Lower lobe of right lung (tissue), 2 donors: ENCODE measurements around the gene LAPTM5. TPM values are rescaled to one million over a fixed set of nuclear protein-coding genes. Genes with fewer than 3 reads are reported as not detected.

Experiments
- ATAC-seq, 2 donors: fragments of 200-7000 bp; cut with Tn5 transposase; one replicate each; pipeline ENCODE4 v1.9.1; 2020 to 2022; ENCODE audit warnings: mild to moderate bottlenecking in 2 of 2, moderate library complexity in 2 of 2
- DNase-seq: peaks from one replicate; pipeline ENCODE4 v3.0.0-alpha.2; 2020
- H3K27ac ChIP-seq: fragments of 200-600 bp; one replicate; pipeline ENCODE4 v1.8.0; 2022
- H3K27me3 ChIP-seq: fragments of 200-600 bp; one replicate; pipeline ENCODE4 v1.8.0; 2022; ENCODE audit warnings: low read depth
- H3K36me3 ChIP-seq: fragments of 200-600 bp; one replicate; pipeline ENCODE4 v1.8.0; 2022; ENCODE audit warnings: mild to moderate bottlenecking
- H3K4me1 ChIP-seq: fragments of 200-600 bp; one replicate; pipeline ENCODE4 v1.8.0; 2022
- H3K4me3 ChIP-seq: fragments of 200-600 bp; one replicate; pipeline ENCODE4 v1.8.0; 2022; ENCODE audit warnings: mild to moderate bottlenecking
- H3K9me3 ChIP-seq: fragments of 200-600 bp; one replicate; pipeline ENCODE4 v1.8.0; 2022
- intact Hi-C: fragments of 100-400 bp; cut with DNase I; formaldehyde crosslinking; loops from one replicate; pipeline ENCODE4 v1.11.0; 2022
- total RNA-seq: library from RNA; stranded (reverse); fragmentation: NEBNext Ultra II Directional; extraction: Animal tissue kit (Norgen Biotek cat#: 25700); gene quantifications from one replicate; pipeline ENCODE4 v1.2.1, GENCODE V29; 2021
- TF ChIP-seq, protein P1 (sequence below): fragments of 200-600 bp; IDR thresholded peaks from one replicate; pipeline ENCODE4 v1.8.0; 2022; ENCODE audit warnings: antibody characterized with exemption, mild to moderate bottlenecking
- donor health status: DM: no; HTN: yes; CAD: no; lungs with severe emphysema.

The LAPTM5 gene
- total RNA-seq, 1 donor from 2014 or later: 544 TPM

DNA sequence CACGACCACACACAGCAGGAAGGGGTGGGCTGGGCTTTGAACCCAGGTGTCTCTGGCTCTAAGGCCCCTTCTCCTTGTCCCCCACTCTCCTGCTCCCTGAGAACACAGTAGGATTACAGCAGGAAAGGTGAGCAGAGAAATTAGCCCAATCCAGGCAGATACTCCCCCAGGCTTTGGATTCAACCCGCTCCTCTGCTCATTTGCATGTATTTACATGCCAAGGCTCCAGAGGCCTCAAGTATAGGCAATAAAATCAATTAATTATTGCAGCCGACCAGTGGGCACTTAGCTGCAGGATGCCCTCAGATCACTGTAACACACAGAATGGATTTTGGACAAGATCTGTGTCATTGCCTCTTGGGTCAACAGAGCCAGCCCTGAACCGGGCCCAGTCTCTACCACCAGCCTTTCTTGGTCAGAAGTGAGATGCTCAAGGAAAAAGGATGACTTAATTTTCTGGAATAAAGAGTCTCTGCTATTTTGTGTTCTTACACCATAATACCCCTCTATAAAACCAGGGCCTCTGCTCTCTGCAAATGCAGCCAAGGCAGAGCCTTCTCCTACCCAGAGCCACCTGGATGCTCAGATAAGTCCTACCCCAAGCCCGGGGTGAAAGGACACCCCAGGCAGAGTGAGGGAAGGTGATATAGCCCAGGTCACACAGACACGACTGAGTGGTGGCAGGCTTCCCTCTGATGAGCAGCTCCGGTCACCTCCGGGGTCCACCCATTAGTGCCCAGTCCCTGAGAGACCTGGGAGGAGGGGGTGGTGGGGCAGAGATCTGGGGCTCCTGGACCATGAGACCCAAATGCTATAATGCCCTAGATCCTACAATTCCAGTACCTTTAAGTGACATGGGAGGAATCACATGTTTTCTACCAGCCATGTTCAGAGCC, 63.0 kb downstream of the LAPTM5 start:
- Histone ChIP-seq H3K9me3 (no peaks in the 10 kb centered on the region), H3K27me3 (peaks cover 15% of the 10 kb centered on the region), H3K36me3 (no peaks in the 10 kb centered on the region), H3K4me3 (no peak overlapping the region), H3K27ac (no peak overlapping the region), H3K4me1 (no peaks in the 10 kb centered on the region)
- intact Hi-C loops: no loop called here
- TF ChIP-seq, protein P1, sequence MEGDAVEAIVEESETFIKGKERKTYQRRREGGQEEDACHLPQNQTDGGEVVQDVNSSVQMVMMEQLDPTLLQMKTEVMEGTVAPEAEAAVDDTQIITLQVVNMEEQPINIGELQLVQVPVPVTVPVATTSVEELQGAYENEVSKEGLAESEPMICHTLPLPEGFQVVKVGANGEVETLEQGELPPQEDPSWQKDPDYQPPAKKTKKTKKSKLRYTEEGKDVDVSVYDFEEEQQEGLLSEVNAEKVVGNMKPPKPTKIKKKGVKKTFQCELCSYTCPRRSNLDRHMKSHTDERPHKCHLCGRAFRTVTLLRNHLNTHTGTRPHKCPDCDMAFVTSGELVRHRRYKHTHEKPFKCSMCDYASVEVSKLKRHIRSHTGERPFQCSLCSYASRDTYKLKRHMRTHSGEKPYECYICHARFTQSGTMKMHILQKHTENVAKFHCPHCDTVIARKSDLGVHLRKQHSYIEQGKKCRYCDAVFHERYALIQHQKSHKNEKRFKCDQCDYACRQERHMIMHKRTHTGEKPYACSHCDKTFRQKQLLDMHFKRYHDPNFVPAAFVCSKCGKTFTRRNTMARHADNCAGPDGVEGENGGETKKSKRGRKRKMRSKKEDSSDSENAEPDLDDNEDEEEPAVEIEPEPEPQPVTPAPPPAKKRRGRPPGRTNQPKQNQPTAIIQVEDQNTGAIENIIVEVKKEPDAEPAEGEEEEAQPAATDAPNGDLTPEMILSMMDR: no peak
- DNase-seq (no peak), ATAC-seq (no peak)

DNA sequence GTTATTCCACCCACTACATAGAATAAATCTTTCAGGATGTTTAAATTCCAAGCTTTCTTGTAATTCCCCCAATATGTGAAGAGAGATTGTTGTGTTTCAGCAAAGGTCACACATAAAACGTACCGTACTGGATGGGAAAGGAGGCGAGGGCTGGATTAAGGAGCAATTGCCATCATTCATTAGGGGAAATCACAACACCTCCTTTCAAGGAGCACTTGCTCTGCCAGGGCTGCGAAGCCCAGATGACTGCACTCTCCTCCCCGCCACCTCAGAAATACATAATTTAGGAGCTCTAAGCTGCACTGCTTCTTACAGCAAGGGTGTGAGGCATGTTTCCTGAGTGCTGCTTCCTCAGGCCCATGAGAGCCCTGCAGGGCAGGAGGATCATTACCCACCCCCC, 63.8 kb downstream of the LAPTM5 start:
- no peaks in the 10 kb centered on the region for H3K4me1 ChIP-seq
- H3K36me3 ChIP-seq: no peaks in the 10 kb centered on the region
- DNase-seq: no peak
- no peak overlapping the region for H3K27ac ChIP-seq
- H3K9me3 ChIP-seq: no peaks in the 10 kb centered on the region
- TF ChIP-seq, protein P1: no peak
- no peak overlapping the region for H3K4me3 ChIP-seq
- intact Hi-C loops: no loop called here
- no peak for ATAC-seq
- peaks cover 15% of the 10 kb centered on the region for H3K27me3 ChIP-seq

DNA sequence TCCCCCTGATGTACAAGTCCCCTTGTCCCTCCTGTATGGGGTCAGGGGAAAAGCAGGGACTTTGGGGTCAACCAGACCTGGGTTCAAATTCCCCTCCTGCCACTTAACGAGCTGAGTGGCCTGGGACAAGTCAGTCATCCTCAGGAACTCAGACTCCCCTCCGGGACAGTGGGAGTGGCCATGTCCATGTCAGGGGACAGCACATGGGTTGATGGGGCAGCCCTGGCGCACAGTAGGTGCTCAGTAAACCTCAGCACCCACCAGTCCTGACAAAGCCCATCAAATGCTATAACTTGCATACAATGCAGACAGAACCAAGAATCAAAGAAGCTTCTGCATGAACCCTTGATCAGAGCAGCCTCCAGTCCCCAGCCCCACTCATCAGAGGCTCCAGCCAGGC, 64.2 kb downstream of the LAPTM5 start:
- DNase-seq (no peak), ATAC-seq (no peak)
- Histone ChIP-seq H3K36me3 (no peaks in the 10 kb centered on the region), H3K27me3 (peaks cover 15% of the 10 kb centered on the region), H3K27ac (no peak overlapping the region), H3K9me3 (no peaks in the 10 kb centered on the region), H3K4me1 (no peaks in the 10 kb centered on the region), H3K4me3 (no peak overlapping the region)
- TF ChIP-seq, protein P1: no peak
- intact Hi-C loops: no loop called here

DNA sequence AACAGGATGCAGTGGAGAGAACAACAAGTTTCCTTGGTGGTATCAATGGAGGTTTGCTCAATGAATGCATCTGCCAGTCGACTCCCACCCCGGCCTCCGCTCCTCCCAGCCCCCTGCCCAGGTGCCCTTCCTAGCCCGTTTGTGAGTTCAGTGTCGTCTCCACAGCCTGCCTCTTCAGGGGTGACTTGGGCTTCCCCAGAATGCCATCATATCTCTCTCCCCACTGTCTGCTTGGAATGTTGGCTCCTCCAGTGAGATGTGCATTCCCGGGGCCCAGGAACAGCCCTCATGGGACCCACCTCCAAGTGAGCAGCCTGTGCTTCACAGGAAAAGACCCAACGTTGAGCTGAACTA, 64.6 kb downstream of the LAPTM5 start:
- ATAC-seq: no peak
- Histone ChIP-seq H3K9me3 (no peaks in the 10 kb centered on the region), H3K4me3 (no peak overlapping the region), H3K4me1 (no peaks in the 10 kb centered on the region), H3K36me3 (no peaks in the 10 kb centered on the region), H3K27me3 (peaks cover 15% of the 10 kb centered on the region), H3K27ac (no peak overlapping the region)
- intact Hi-C loops: no loop called here
- TF ChIP-seq, protein P1: no peak
- DNase-seq: no peak

DNA sequence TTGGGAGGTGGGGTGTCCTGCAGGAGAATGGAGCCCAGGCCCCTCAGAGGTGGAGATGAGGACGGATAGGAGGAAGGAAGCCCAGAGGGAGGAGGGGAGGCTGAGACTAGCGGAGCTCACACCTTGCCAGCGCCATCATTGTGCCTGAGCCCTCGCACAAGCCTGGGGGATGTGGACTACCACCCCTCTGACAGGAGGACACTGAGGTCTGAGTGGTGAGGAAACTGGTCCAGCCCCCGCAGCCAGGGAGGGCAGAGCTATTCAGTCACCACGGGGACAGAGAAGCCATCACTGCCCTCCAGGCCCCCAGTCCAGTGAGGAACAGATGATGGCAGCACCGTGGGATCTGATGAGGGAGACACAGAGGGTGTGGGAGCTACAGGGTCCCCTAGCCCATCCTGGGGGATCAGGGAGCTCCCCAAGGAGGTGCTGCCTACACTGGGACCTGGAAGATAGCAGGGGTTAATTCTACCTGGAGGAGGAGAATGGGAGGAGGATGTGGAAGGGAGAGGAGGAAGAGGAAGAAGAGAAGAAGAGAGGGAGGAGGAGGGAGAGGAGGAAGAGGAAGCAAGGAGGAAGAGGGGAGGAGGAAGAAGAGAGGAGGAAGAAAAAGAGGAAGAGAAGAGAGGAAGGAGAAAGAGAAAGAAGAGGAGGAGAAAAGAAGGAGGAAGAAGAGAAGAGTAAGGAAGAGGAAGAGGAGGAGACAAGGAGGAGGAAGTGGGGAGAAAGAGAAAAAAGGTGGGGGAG, 65.2 kb downstream of the LAPTM5 start:
- DNase-seq: no peak
- TF ChIP-seq, protein P1: no peak
- H3K4me1 ChIP-seq: no peaks in the 10 kb centered on the region
- no peaks in the 10 kb centered on the region for H3K9me3 ChIP-seq
- no peak for ATAC-seq
- no peak overlapping the region for H3K4me3 ChIP-seq
- no peak overlapping the region for H3K27ac ChIP-seq
- intact Hi-C loops: no loop called here
- peaks cover 18% of the 10 kb centered on the region for H3K27me3 ChIP-seq
- H3K36me3 ChIP-seq: no peaks in the 10 kb centered on the region
